Hair follicular keratinocyte (primary cell): ENCODE results near the gene TCF20. TPM values are rescaled to one million over a fixed set of nuclear protein-coding genes. Genes with fewer than 3 reads are reported as not detected.

Experiments used
- total RNA-seq: library from RNA; depleted of rRNA; stranded (reverse); fragments of >200 nt; gene quantifications from 2 replicates; pipeline ENCODE4 v1.2.3, GENCODE V29; 2015

The TCF20 gene
- 46.1 and 48.0 TPM in 2 replicates for total RNA-seq

DNA sequence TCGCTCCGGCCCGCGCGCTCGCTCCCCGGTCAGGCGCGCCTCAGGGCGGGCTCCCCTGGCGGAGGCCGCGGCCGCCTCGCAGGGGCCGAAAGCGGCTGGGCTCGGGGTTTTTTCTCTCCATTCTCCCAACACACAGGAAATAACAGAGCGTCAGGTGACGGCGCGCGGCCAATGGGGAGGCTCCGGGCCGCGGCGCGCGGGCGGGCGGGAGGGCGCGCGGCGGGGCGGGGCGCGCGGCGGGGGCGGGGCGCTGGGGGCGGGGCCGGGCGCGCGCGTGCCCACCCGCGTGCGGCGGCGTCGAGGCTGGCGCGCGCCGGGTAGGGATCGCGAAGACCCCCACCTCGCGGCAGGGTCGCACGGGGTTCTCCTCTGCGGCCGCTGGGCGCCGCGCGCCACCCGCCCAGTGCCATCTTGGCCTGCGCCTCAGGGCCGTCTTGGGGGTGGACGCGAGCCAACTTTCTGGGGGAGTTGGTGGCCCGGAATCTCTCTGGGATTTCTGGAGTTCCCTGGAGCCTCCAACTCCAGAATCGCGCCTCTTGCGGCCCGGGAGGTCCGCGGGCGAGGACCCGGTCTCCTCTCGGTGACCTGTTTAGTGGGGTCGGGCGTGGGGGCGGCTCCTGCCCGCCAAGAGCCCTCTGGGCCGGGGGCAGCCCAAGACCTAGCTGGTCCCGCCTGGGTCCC, at the start of gene TCF20:
Gene TCF20 (minus strand): TSS at position 144 of the 681 bp plus-strand sequence. CDS start 55,348 bp downstream, outside the sequence.

Other genes with a start within 250 kb of the TCF20 start
- gene NAGA, start 199.8 kb downstream of the TCF20 start, total RNA-seq = 25.4 and 27.9 TPM in 2 replicates
- 6.3 and 9.5 TPM in 2 replicates for gene PHETA2, start 196.4 kb downstream of the TCF20 start, total RNA-seq
- gene SMDT1, start 191.0 kb downstream of the TCF20 start, total RNA-seq = 3.0 and 5.1 TPM in 2 replicates
- 47.7 and 54.7 TPM in 2 replicates for gene NDUFA6, start 179.9 kb downstream of the TCF20 start, total RNA-seq
- 0.04 and 0.47 TPM in 2 replicates for gene CYP2D6, start 139.8 kb downstream of the TCF20 start, total RNA-seq
- 0.08 TPM in 1 of 2 replicates, not detected in the other for gene NFAM1, start 161.8 kb upstream of the TCF20 start, total RNA-seq
- 26.3 and 52.1 TPM in 2 replicates for gene RRP7A, start 249.1 kb upstream of the TCF20 start, total RNA-seq